ENCODE data around the gene ASCC2.
"Not testable (repeated sequence)": the region's sequence is repeated elsewhere in the genome, so short reads cannot be mapped to it uniquely, and the experiment has no call there.

The ASCC2 gene

DNA sequence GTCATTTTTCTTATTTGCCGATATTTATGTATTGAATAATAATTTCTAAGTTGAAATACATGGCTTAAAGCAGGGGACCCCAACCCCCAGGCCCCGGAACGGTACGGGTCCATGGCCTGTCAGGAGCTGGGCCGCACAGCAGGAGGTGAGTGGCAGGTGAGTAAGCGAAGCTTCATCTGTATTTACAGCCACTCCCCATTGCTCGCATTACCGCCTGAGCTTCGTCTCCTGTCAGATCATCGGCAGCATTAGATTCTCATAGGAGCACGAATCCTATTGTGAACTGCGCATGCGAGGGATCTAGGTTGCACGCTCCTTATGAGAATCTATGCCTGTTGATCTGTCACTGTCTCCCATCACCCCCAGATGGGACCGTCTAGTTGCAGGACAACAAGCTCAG lies 75.8 kb downstream of the ASCC2 start:
- no peak overlapping the region for H3K4me3 ChIP-seq (ENCODE audit: control insufficient read depth, low read depth, low read length)
- TF ChIP-seq, protein P1, sequence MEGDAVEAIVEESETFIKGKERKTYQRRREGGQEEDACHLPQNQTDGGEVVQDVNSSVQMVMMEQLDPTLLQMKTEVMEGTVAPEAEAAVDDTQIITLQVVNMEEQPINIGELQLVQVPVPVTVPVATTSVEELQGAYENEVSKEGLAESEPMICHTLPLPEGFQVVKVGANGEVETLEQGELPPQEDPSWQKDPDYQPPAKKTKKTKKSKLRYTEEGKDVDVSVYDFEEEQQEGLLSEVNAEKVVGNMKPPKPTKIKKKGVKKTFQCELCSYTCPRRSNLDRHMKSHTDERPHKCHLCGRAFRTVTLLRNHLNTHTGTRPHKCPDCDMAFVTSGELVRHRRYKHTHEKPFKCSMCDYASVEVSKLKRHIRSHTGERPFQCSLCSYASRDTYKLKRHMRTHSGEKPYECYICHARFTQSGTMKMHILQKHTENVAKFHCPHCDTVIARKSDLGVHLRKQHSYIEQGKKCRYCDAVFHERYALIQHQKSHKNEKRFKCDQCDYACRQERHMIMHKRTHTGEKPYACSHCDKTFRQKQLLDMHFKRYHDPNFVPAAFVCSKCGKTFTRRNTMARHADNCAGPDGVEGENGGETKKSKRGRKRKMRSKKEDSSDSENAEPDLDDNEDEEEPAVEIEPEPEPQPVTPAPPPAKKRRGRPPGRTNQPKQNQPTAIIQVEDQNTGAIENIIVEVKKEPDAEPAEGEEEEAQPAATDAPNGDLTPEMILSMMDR (IDR thresholded peaks at IDR 0.05; ENCODE audit: control insufficient read depth, insufficient read depth, low read depth, low read length, missing control alignments), result no peak
- DNase-seq (ENCODE audit: low read depth), result no peak

DNA sequence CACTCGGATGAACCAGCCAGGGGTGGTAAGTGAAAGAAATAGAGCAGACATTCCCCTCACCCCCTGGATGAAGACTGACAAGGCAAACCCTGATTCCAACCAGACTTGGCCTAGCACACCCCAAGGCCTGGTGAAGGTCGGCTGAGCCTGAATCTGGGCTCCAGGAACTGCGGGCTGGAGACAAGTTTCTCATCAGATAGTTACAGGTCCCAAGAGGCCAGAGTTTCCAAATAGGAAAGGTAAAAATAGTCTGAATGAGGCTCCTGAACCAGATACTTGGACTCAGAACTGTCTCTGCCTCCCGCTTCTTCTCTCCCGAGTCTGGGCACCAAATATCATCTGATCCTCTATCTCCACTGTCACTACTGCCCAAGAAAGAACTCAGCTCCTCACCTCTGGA lies 79.1 kb downstream of the ASCC2 start:
- no peak for DNase-seq (ENCODE audit: low read depth)
- TF ChIP-seq, protein P1 (IDR thresholded peaks at IDR 0.05; ENCODE audit: control insufficient read depth, insufficient read depth, low read depth, low read length, missing control alignments), result no peak

DNA sequence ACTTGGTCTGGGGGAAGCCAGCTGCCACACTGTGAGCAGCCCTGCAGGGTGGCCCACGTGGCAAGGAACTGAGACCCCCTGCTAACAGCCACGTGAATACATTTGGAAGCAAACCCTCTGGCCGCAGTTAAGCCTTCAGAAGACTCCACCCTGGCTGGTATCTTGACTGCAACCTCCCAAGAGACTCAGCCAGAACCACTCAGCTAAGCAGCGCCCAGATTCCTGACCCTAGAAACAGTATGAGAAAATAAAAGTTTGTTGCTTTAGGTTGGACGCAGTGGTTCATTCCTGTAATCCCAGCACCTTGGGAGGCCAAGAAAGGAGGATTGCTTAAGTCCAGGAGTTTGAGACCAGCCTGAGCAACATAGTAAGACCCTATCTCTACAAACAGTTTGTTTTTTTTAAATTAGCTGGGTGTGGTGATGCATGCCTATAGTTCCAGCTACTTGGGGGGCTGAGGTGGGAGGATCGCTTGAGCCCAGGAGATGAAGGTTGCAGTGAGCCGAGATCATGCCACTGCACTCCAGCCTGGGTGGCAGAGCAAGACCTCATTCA lies 79.9 kb downstream of the ASCC2 start:
- TF ChIP-seq, protein P1 (IDR thresholded peaks at IDR 0.05; ENCODE audit: control insufficient read depth, insufficient read depth, low read depth, low read length, missing control alignments), result no peak
- no peak overlapping the region for H3K4me3 ChIP-seq (ENCODE audit: control insufficient read depth, low read depth, low read length)
- no peak for DNase-seq (ENCODE audit: low read depth)

More for the DNA sequence above, 79.1 kb downstream of the ASCC2 start:
- no peak overlapping the region for H3K4me3 ChIP-seq (ENCODE audit: control insufficient read depth, low read depth, low read length)

DNA sequence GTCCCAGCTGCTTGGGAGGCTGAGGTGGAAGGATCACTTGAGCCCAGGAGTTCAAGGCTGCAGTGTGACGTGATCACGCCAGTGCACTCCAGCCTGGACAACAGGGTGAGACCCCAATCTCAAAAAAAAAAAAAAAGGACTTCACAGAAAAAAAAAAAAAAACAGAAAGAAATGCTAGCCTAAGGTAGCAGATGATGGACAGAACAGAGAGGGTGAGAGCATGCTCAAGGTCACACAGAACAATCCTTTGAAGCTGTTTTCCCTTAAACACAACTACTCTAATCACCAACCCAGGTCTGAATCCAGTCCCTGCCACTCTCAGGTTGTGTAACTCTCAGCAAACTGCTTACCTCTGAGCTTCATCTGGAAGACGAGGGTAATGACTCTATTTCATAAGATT lies 81.0 kb downstream of the ASCC2 start:
- no peak overlapping the region for H3K4me3 ChIP-seq (ENCODE audit: control insufficient read depth, low read depth, low read length)
- TF ChIP-seq, protein P1 (IDR thresholded peaks at IDR 0.05; ENCODE audit: control insufficient read depth, insufficient read depth, low read depth, low read length, missing control alignments), result no peak
- DNase-seq (ENCODE audit: low read depth), result no peak

DNA sequence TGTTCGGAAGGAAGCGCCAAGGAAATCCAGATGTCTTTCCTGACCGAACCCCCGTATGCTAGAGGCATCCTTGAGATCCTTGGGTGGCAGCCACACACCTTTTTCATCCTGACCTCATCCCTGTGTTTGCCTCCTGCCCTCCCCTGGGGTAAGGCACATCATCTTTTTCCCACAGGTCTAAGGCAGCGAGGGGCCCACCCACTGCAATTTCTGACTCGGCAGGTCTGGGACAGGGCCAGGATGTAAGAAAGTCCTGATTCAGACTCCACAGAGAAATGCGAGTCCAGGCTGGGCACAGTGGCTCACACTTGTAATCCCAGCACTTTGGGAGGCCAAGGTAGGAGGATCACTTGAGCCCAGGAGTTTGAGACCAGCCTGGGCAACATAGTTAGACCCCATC lies 81.7 kb downstream of the ASCC2 start:
- no peak for DNase-seq (ENCODE audit: low read depth)
- no peak overlapping the region for H3K4me3 ChIP-seq (ENCODE audit: control insufficient read depth, low read depth, low read length)
- TF ChIP-seq, protein P1 (IDR thresholded peaks at IDR 0.05; ENCODE audit: control insufficient read depth, insufficient read depth, low read depth, low read length, missing control alignments), result no peak

DNA sequence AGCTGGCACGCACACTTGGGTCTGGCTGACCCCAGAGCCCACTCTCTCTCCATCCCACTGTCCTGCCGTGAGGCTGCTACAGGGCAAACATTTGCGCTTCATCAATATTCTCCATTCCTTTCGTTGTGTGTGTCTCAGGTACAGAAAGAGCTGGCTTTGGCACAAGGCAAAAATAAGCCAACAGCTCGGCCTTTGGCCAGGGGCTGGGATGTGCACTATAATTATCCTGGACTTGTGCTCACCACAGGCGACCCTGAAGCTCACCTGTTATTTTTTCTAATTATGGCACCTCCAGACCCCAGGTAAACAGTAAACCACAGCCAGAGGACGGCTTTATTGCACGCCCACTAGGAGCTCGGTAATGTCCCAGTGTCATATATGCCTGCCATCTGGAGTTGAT lies 82.2 kb downstream of the ASCC2 start:
- no peak overlapping the region for H3K4me3 ChIP-seq (ENCODE audit: control insufficient read depth, low read depth, low read length)
- no peak for DNase-seq (ENCODE audit: low read depth)
- TF ChIP-seq, protein P1 (IDR thresholded peaks at IDR 0.05; ENCODE audit: control insufficient read depth, insufficient read depth, low read depth, low read length, missing control alignments), result no peak

DNA sequence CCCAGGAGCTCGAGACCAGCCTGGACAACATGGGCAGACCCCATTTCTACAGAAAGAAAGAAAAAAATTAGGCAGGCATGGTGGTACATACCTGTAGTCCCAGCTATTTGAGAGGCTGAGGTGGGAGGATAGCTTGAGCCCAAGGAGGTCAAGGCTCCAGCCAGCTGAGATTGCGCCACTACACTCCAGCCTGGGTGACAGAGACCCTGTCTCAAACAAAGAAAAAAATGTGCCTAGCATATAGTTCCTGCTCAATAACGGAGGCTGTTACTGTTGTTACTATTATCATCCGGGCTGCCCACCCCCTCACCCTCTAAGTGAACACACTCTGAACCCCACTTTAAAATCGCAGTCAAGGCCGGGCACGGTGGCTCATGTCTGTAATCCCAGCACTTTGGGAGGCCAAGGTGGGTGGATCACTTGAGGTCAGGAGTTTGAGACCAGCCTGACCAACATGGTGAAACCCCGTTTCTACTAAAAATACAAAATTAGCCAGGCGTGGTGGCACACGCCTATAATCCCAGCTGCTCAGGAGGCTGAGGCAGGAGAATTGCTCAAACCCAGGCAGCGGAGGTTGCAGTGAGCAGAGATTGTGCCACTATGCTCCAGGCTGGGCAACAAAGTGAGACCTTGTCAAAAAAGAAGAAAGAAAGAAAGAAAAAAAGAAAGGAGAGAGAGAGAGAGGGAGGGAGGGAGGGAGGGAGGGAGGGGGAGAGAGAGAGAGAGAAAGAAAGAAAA lies 83.2 kb downstream of the ASCC2 start:
- H3K4me3 ChIP-seq (ENCODE audit: control insufficient read depth, low read depth, low read length); DNase-seq (ENCODE audit: low read depth): not testable (repeated sequence)

All from AG09309 (cell line).